OCI-LY1 (cell line): ENCODE results near the gene BCAR3.

Experiments
- H2AFZ ChIP-seq: fragments of 200-600 bp; sonication (generic), shearing (Covaris generic); 2 replicates; pipeline ENCODE4 v1.6.0; 2014; ENCODE audit warnings: antibody characterized with exemption, mild to moderate bottlenecking, low read length
- H3F3A ChIP-seq: fragments of 200-600 bp; sonication (generic), shearing (Covaris generic); 2 replicates; pipeline ENCODE4 v1.6.0; 2014; ENCODE audit warnings: mild to moderate bottlenecking, antibody characterized with exemption, low read length, moderate library complexity; ENCODE audit not compliant: insufficient read depth
- H3K27ac ChIP-seq: fragments of 200-600 bp; sonication (generic); 2 replicates; pipeline ENCODE4 v1.5.1; 2014; ENCODE audit warnings: low read length, mixed run types, mild to moderate bottlenecking, low read depth; ENCODE audit not compliant: poor library complexity, severe bottlenecking
- H3K27me3 ChIP-seq: fragments of 200-600 bp; sonication (generic); 2 replicates; pipeline ENCODE4 v1.6.0; 2014; ENCODE audit warnings: antibody characterized with exemption, mild to moderate bottlenecking, low read length, moderate library complexity; ENCODE audit not compliant: insufficient read depth
- H3K36me3 ChIP-seq: fragments of 200-600 bp; sonication (generic); 2 replicates; pipeline ENCODE4 v1.6.1; 2014; ENCODE audit warnings: mild to moderate bottlenecking, antibody characterized with exemption, low read length, moderate library complexity, mixed read lengths; ENCODE audit not compliant: insufficient read depth
- H3K4me1 ChIP-seq: fragments of 200-600 bp; sonication (generic); 2 replicates; pipeline ENCODE4 v1.5.1; 2014; ENCODE audit warnings: mild to moderate bottlenecking, low read length, moderate library complexity; ENCODE audit not compliant: insufficient read depth, severe bottlenecking
- H3K4me2 ChIP-seq: fragments of 200-600 bp; sonication (generic), shearing (Covaris generic); 2 replicates; pipeline ENCODE4 v1.6.1; 2014; ENCODE audit warnings: low read length
- H3K4me3 ChIP-seq: fragments of 200-600 bp; sonication (generic); 2 replicates; pipeline ENCODE4 v1.5.1; 2014; ENCODE audit warnings: low read length, low read depth, mild to moderate bottlenecking, mixed read lengths; ENCODE audit not compliant: poor library complexity, severe bottlenecking
- H3K79me2 ChIP-seq: fragments of 200-600 bp; shearing (Covaris generic); 2 replicates; pipeline ENCODE4 v1.6.1; 2016; ENCODE audit warnings: mixed run types, low read length, mixed read lengths; ENCODE audit not compliant: insufficient read depth
- H3K9ac ChIP-seq: fragments of 200-600 bp; sonication (generic), shearing (Covaris generic); 2 replicates; pipeline ENCODE4 v1.6.1; 2014; ENCODE audit warnings: mild to moderate bottlenecking, low read length, mixed read lengths
- H3K9me2 ChIP-seq: fragments of 200-600 bp; sonication (generic), shearing (Covaris generic); 2 replicates; pipeline ENCODE4 v1.6.1; 2014; ENCODE audit warnings: low read depth, mild to moderate bottlenecking, low read length, mixed read lengths
- H3K9me3 ChIP-seq: fragments of 200-600 bp; shearing (Covaris generic); 2 replicates; pipeline ENCODE4 v1.6.1; 2014; ENCODE audit warnings: low read length, mixed read lengths
- H4K20me1 ChIP-seq: fragments of 200-600 bp; sonication (generic), shearing (Covaris generic); 2 replicates; pipeline ENCODE4 v1.6.0; 2016; ENCODE audit warnings: mild to moderate bottlenecking, low read length; ENCODE audit not compliant: insufficient read depth
- CTCF ChIP-seq: fragments of 200-600 bp; sonication (generic), shearing (Covaris generic); IDR thresholded peaks from 2 replicates; pipeline ENCODE4 v1.5.1; 2017; ENCODE audit warnings: mild to moderate bottlenecking, antibody characterized with exemption, low read length, moderate library complexity, mixed read lengths
- EZH2 ChIP-seq: fragments of 200-600 bp; sonication (generic), shearing (Covaris generic); IDR thresholded peaks from 2 replicates; pipeline ENCODE4 v1.8.0; 2017; ENCODE audit warnings: borderline replicate concordance, mixed run types, mild to moderate bottlenecking, antibody characterized with exemption, low read length, moderate library complexity, mixed read lengths

The BCAR3 gene

GRCh38 chr1:93603601-93604000 lies 78.0 kb downstream of the BCAR3 start:
- Histone ChIP-seq H3K9me2 (no peaks in the 10 kb centered on the region), H3K27ac (no peak overlapping the region), H3F3A (no peaks in the 10 kb centered on the region), H2AFZ (no peak overlapping the region), H4K20me1 (no peaks in the 10 kb centered on the region), H3K36me3 (no peaks in the 10 kb centered on the region), H3K27me3 (peaks cover 17% of the 10 kb centered on the region), H3K4me2 (no peak overlapping the region), H3K9ac (no peak overlapping the region), H3K4me1 (no peaks in the 10 kb centered on the region), H3K9me3 (no peaks in the 10 kb centered on the region), H3K4me3 (no peak overlapping the region), H3K79me2 (no peaks in the 10 kb centered on the region)
- no peak for TF ChIP-seq CTCF
- no peak for TF ChIP-seq EZH2

- no peaks in the 10 kb centered on the region for H3K36me3 ChIP-seq
- H3K27ac ChIP-seq = no peak overlapping the region
- H3K9me3 ChIP-seq = no peaks in the 10 kb centered on the region
- H3K9me2 ChIP-seq = no peaks in the 10 kb centered on the region
- peaks cover 17% of the 10 kb centered on the region for H3K27me3 ChIP-seq
- H3K79me2 ChIP-seq = no peaks in the 10 kb centered on the region
- H2AFZ ChIP-seq = no peak overlapping the region
- H3K4me1 ChIP-seq = no peaks in the 10 kb centered on the region
- no peak overlapping the region for H3K4me3 ChIP-seq
- TF ChIP-seq EZH2 (no peak), CTCF (no peak)
- no peaks in the 10 kb centered on the region for H3F3A ChIP-seq
- H3K4me2 ChIP-seq = no peak overlapping the region
- H4K20me1 ChIP-seq = no peaks in the 10 kb centered on the region
- H3K9ac ChIP-seq = no peak overlapping the region
Observed at GRCh38 chr1:93603106-93603505, 78.5 kb downstream of the BCAR3 start.

DNA sequence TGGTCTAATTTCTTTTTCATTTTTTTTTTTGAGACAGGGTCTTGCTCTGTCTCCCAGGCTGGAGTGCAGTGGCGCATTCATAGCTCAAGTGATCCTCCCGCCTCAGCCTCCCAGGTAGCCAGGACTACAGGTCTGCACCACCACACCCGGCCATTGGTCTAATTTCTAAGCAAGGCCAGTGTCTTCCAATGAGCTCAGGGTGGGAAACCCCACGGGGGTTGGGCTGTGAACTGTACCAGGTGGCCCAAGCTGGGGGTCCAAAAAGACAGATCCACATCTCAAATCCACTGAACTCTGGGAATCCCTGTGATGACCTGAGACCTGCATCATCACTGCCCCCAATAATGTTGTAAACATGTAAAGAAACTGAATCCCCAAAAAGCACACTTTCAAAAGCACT lies 79.5 kb downstream of the BCAR3 start:
- TF ChIP-seq CTCF = no peak
- no peak for TF ChIP-seq EZH2
- Histone ChIP-seq H3K4me3 (no peak overlapping the region), H3K79me2 (no peaks in the 10 kb centered on the region), H3K27ac (no peak overlapping the region), H3K9ac (no peak overlapping the region), H3K9me3 (no peaks in the 10 kb centered on the region), H3K27me3 (peaks cover 17% of the 10 kb centered on the region), H3F3A (no peaks in the 10 kb centered on the region), H3K4me1 (no peaks in the 10 kb centered on the region), H3K36me3 (no peaks in the 10 kb centered on the region), H2AFZ (no peak overlapping the region), H3K9me2 (no peaks in the 10 kb centered on the region), H3K4me2 (no peak overlapping the region), H4K20me1 (no peaks in the 10 kb centered on the region)
